HG02642 (cell line): ENCODE results near the gene ENDOU.

Source experiments
- ATAC-seq: cut with Tn5 transposase; IDR thresholded peaks from one replicate; pipeline ENCODE4 v1.9.1; 2021; ENCODE audit warnings: mild to moderate bottlenecking; ENCODE audit not compliant: unreplicated experiment, poor library complexity

ENDOU gene

GRCh38 chr12:47722941-47723631, 2.2 kb downstream of the ENDOU start:
- ATAC-seq: no peak

- no peak for ATAC-seq
Measured at GRCh38 chr12:47722136-47722834, 3.0 kb downstream of the ENDOU start.

GRCh38 chr12:47721431-47721973, 3.8 kb downstream of the ENDOU start:
- ATAC-seq: no peak

GRCh38 chr12:47718531-47718930, 6.8 kb downstream of the ENDOU start:
- ATAC-seq: no peak

GRCh38 chr12:47717443-47718193, 7.7 kb downstream of the ENDOU start:
- ATAC-seq: no peak

GRCh38 chr12:47717046-47717442, 8.2 kb downstream of the ENDOU start:
- ATAC-seq: no peak

GRCh38 chr12:47715877-47716548, 9.3 kb downstream of the ENDOU start:
- ATAC-seq: no peak

GRCh38 chr12:47715393-47715876, 9.9 kb downstream of the ENDOU start:
- peak; percentile 83 for ATAC-seq

- no peak for ATAC-seq
Measured at GRCh38 chr12:47714826-47715386, 10.4 kb downstream of the ENDOU start.

- ATAC-seq: no peak
Measured at GRCh38 chr12:47712171-47712570, 13.1 kb downstream of the ENDOU start.

- ATAC-seq: no peak
Measured at GRCh38 chr12:47711448-47711847, 13.8 kb downstream of the ENDOU start.

- no peak for ATAC-seq
Measured at GRCh38 chr12:47710278-47710677, 15.0 kb downstream of the ENDOU start.

- ATAC-seq: no peak
Measured at GRCh38 chr12:47709671-47710070, 15.6 kb downstream of the ENDOU start.

- ATAC-seq: no peak
Measured at GRCh38 chr12:47709237-47709636, 16.1 kb downstream of the ENDOU start.

GRCh38 chr12:47707905-47708543, 17.3 kb downstream of the ENDOU start:
- no peak for ATAC-seq

GRCh38 chr12:47707355-47707754, 17.9 kb downstream of the ENDOU start:
- ATAC-seq: no peak

GRCh38 chr12:47705566-47706425, 19.5 kb downstream of the ENDOU start, which contains the start of gene RPAP3:
RPAP3 (minus strand) TSS chr12:47706030; CDS start chr12:47702840, 3,190 bp downstream.
- peak; percentile 86 for ATAC-seq

GRCh38 chr12:47705229-47705565, 20.1 kb downstream of the ENDOU start:
- no peak for ATAC-seq

GRCh38 chr12:47704719-47705118, 20.6 kb downstream of the ENDOU start:
- ATAC-seq: no peak
